GM10847 (cell line): ENCODE data around the gene RUFY3.

Experiments
- POLR2A ChIP-seq: IDR thresholded peaks from 2 replicates; pipeline ENCODE4 v1.6.1; 2011; ENCODE audit not compliant: insufficient read length; ENCODE audit errors: extremely low read depth

The RUFY3 gene

GRCh38 chr4:70842761-70843435 lies 121.1 kb downstream of the RUFY3 start:
- TF ChIP-seq POLR2A, result no peak

- no peak for TF ChIP-seq POLR2A
Observed at GRCh38 chr4:70844180-70844579, 122.4 kb downstream of the RUFY3 start.

GRCh38 chr4:70849291-70849690 lies 127.5 kb downstream of the RUFY3 start:
- TF ChIP-seq POLR2A, result no peak

- TF ChIP-seq POLR2A, result no peak
Observed at GRCh38 chr4:70855464-70855863, 133.7 kb downstream of the RUFY3 start.
